Thoracic aorta (tissue), 2 donors: ENCODE data around the gene LBH. TPM values are rescaled to one million over a fixed set of nuclear protein-coding genes. Genes with fewer than 3 reads are reported as not detected.

Source experiments
- ATAC-seq: fragments of 150-250 bp; one replicate; pipeline ENCODE4 v1.8.0; 2017; ENCODE audit warnings: low read depth; ENCODE audit not compliant: insufficient number of reproducible peaks, low FRiP score
- DNase-seq: peaks from one replicate; pipeline ENCODE4 v3.0.0-alpha.2; 2020; ENCODE audit warnings: low spot score
- H3K27ac ChIP-seq, 2 donors: fragments of 200-600 bp; sonication (generic); 1 replicate in 1 of 2; 2 replicates in 1 of 2; pipeline ENCODE4 v1.5.1; 2016; ENCODE audit warnings: mild to moderate bottlenecking in 2 of 2, moderate library complexity in 2 of 2
- H3K27me3 ChIP-seq: fragments of 200-600 bp; sonication (generic); replicated peaks from 2 replicates; pipeline ENCODE4 v1.6.0; 2016; ENCODE audit warnings: mild to moderate bottlenecking; ENCODE audit not compliant: insufficient read depth
- H3K36me3 ChIP-seq: fragments of 200-600 bp; sonication (generic); one replicate; pipeline ENCODE4 v1.5.1; 2016
- H3K4me1 ChIP-seq, 2 donors: fragments of 200-600 bp; sonication (generic); 1 replicate in 1 of 2; 2 replicates in 1 of 2; pipeline versions ENCODE4 v1.5.1 to v1.6.0; 2016; ENCODE audit warnings: low read depth in 2 of 2, mild to moderate bottlenecking in 1 of 2; ENCODE audit not compliant: control insufficient read depth in 1 of 2
- H3K4me3 ChIP-seq: fragments of 200-600 bp; sonication (generic); 2 replicates; pipeline ENCODE4 v1.5.1; 2016; ENCODE audit warnings: mild to moderate bottlenecking
- H3K9me3 ChIP-seq: fragments of 200-600 bp; sonication (generic); 2 replicates; pipeline ENCODE4 v1.5.1; 2016
- total RNA-seq, 2 donors: library from RNA; depleted of rRNA; stranded (reverse); fragments of >200 nt; gene quantifications; one replicate each; pipeline versions ENCODE4 v1.1.0 to v1.2.3, GENCODE V29; 2016
- TF ChIP-seq, protein P1 (sequence below): fragments of 200-600 bp; sonication (generic); IDR thresholded peaks from one replicate; pipeline ENCODE4 v1.5.1; 2019; ENCODE audit warnings: antibody characterized with exemption

Gene LBH
- total RNA-seq, 2 donors from 2014 or later, result 121 to 210 TPM

DNA sequence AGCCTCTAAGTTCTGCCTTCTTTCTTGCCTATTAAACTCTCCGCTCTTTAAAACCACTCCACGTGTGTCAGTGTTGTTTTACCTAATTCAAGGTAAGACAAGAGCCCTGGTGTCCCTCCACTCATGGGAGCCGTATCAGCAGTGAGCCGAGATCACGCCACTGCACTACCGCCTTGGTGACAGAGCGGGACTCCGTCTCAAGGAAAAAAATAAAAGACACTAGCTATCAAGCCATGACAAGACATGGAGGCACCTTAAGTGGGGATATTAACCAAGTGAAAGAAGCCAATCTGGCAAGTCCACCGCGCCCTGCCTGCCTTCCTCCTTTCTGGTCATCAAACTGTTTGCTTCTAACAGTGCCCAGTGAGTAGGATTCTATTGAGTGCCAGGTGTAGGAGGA lies 40.2 kb upstream of the LBH start:
- Histone ChIP-seq H3K27me3 (no peaks in the 10 kb centered on the region), H3K4me1 (no peaks in the 10 kb centered on the region)
- DNase-seq, result no peak

DNA sequence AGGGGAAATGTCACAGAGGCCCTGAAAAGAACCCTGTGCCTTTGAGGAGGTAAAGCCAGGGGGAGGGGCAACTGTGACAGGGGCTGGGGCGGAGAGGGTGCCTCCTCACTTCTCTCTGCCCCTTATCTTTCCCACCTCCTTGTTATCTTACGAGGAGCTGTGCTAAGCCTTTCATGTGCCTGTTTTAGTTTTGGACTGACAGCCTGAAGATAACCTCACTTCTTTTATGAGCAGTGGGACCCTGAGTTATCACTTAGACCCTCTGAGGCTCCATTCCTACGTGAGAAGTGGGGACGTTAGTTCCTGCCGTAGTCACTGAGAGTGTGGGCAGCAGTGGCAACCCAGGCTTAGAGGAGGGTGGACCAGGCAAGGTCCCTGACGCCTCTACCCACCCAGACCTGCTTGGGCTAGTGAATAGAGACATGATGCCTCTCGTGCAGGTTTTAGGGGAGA lies 39.5 kb upstream of the LBH start:
- Histone ChIP-seq H3K9me3 (no peaks in the 10 kb centered on the region), H3K36me3 (no peaks in the 10 kb centered on the region), H3K4me1 (no peaks in the 10 kb centered on the region), H3K27ac (no peak overlapping the region), H3K27me3 (no peaks in the 10 kb centered on the region), H3K4me3 (no peak overlapping the region)
- ATAC-seq (no peak), DNase-seq (no peak)
- TF ChIP-seq, protein P1, sequence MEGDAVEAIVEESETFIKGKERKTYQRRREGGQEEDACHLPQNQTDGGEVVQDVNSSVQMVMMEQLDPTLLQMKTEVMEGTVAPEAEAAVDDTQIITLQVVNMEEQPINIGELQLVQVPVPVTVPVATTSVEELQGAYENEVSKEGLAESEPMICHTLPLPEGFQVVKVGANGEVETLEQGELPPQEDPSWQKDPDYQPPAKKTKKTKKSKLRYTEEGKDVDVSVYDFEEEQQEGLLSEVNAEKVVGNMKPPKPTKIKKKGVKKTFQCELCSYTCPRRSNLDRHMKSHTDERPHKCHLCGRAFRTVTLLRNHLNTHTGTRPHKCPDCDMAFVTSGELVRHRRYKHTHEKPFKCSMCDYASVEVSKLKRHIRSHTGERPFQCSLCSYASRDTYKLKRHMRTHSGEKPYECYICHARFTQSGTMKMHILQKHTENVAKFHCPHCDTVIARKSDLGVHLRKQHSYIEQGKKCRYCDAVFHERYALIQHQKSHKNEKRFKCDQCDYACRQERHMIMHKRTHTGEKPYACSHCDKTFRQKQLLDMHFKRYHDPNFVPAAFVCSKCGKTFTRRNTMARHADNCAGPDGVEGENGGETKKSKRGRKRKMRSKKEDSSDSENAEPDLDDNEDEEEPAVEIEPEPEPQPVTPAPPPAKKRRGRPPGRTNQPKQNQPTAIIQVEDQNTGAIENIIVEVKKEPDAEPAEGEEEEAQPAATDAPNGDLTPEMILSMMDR, result no peak

More for the DNA sequence above, 40.2 kb upstream of the LBH start:
- no peaks in the 10 kb centered on the region for H3K9me3 ChIP-seq
- no peak for ATAC-seq
- TF ChIP-seq, protein P1, result no peak
- H3K27ac ChIP-seq, result no peak overlapping the region
- H3K4me3 ChIP-seq, result no peak overlapping the region
- no peaks in the 10 kb centered on the region for H3K36me3 ChIP-seq

DNA sequence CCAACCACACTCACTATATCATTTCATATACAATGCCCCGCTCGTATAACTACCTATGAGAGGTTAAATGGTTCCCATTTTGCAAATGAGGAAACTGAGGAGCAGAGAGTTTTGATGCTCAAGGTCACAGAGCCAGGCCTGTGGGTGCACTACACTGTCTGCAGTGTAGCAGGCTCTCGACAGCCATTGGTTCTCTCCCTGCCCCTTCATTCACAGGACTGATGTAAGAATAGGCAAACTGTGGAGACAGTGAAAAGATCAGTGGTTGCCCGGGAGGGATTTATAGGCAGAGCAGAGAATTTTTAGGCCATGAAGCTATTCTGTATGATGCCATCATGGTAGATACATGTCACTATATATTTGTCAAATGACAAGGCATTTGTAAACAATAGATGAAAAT lies 39.0 kb upstream of the LBH start:
- H3K27ac ChIP-seq, result no peak overlapping the region
- ATAC-seq (no peak), DNase-seq (no peak)
- no peaks in the 10 kb centered on the region for H3K9me3 ChIP-seq
- H3K27me3 ChIP-seq, result no peaks in the 10 kb centered on the region
- no peak overlapping the region for H3K4me3 ChIP-seq
- no peaks in the 10 kb centered on the region for H3K4me1 ChIP-seq
- no peaks in the 10 kb centered on the region for H3K36me3 ChIP-seq
- TF ChIP-seq, protein P1, result no peak

DNA sequence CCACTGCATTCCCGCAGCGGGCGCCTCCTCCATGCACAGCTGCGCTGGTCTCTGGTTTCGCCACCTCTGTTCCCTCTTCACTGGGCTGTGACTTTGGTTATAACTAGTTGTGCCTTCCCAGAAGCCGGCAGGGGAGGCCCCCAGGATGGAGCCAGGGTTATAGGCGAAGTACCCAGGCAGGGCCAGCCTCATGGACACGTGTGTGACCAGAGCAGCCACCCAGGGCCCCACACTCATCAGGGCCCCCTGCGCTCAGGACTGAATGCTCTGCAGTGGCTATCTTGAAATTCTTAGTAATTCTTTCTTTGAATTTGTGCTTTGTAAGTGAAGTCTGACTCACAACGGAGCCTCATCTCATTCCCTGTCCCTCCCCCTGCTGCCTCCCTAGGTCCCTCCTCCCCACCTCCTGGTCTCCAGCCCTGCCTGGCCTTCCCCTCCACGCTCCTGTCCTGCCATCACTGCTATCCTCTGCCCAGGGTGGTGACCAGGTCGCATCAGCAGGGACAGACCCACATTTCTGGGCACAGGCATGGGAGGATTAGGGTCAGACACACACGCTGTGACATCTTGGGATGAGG lies 38.1 kb upstream of the LBH start:
- DNase-seq (no peak), ATAC-seq (no peak)
- no peak overlapping the region for H3K4me3 ChIP-seq
- H3K4me1 ChIP-seq, result no peaks in the 10 kb centered on the region
- no peaks in the 10 kb centered on the region for H3K36me3 ChIP-seq
- H3K27ac ChIP-seq, result no peak overlapping the region
- no peaks in the 10 kb centered on the region for H3K27me3 ChIP-seq
- H3K9me3 ChIP-seq, result no peaks in the 10 kb centered on the region
- TF ChIP-seq, protein P1, result no peak

DNA sequence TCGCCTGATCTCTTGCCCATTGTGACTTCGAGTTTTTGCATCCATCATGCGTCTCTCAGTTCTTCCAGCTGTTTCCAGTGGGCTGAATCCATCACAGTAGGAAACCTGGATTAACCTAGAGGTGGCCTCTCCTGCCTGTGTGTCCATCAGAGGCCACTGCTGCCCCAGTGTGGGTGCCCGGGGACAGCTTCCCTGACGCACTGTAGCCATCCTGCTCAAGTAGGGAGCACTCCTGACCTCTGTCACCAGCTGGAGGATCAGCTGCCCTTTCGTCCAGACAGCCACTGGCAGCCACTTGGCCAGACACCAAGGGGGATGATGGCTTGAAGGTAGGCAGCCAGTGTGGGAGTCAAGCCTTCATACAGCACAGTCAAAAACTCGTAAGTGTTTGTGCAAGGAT lies 36.9 kb upstream of the LBH start:
- H3K27me3 ChIP-seq, result no peaks in the 10 kb centered on the region
- H3K27ac ChIP-seq, result no peak overlapping the region
- TF ChIP-seq, protein P1, result no peak
- no peaks in the 10 kb centered on the region for H3K4me1 ChIP-seq
- no peaks in the 10 kb centered on the region for H3K9me3 ChIP-seq
- H3K4me3 ChIP-seq, result no peak overlapping the region
- DNase-seq, result no peak
- no peaks in the 10 kb centered on the region for H3K36me3 ChIP-seq
- no peak for ATAC-seq
